NCI-H1092 treated with DMSO at 0.1 percent for 48 hours (cell line): Measurements from ENCODE around the gene PLA2G4E.

Source experiments
- DNase-seq: peaks from one replicate; lab custom pipeline; 2025; lab: John Stamatoyannopoulos, UW

PLA2G4E gene

DNA sequence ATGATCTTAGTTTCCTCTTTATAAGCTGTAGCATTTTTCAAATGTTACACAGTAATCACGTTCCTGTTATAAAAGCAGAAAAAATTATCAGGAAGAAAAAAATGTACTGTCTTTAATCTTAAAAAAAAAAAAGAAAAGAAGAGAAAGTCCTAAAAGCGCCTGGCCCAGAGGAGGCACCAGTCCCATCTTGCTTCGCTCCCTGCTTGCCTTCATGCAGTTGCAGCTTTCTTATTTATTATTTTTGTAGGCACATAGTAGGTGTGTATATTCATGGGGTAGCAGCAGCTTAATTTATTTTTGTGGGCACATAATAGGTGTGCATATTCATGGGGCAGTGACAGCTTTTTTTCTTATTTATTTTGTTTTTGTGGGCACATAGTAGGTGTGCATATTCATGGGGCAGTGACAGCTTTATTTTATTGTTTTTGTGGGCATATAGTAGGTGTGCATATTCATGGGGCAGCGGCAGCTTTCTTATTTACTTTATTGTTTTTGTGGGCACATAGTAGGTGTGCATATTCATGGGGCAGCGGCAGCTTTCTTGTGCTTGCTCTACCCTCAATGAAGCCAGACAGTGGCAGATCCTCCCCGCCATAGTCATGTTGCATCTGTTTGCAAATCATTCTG, 43.0 kb downstream of the PLA2G4E start:
- DNase-seq: no peak

DNA sequence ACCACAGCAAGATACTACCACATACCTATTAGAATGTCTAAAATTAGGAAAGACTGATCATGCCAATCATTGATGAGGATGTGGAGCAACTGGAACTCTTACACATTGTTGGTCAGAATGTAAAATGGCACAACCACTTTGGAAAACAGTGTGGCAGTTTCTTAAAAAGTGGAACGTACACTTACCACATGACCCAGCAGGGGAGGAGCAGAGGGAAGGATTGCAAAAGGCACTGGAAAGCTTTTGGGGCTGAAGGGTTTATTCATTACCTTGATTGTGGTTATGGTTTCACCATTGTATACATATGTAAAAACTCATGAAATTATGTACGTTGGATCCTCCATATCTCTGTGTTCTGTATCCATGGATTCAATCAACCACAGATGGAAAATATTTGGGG, 45.2 kb downstream of the PLA2G4E start:
- no peak for DNase-seq

DNA sequence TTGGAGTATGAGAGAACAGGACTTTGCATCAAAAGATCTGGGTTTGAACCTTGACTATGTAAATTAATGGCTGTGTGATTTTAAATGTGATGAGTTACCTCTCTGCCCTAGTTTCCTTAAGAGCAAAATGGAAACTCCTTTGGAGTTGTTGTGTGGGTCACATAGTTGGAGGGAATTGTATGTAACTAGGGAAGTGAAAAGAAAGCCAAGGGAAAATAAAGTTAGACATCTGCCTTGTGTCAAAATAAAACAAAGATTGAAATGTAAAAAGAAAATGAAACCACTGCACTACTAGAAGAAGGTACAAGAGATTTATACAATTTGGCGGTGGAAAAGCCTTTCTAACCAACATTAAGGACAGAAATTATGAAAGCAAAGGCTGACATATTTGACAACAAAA, 46.8 kb downstream of the PLA2G4E start:
- DNase-seq: no peak

DNA sequence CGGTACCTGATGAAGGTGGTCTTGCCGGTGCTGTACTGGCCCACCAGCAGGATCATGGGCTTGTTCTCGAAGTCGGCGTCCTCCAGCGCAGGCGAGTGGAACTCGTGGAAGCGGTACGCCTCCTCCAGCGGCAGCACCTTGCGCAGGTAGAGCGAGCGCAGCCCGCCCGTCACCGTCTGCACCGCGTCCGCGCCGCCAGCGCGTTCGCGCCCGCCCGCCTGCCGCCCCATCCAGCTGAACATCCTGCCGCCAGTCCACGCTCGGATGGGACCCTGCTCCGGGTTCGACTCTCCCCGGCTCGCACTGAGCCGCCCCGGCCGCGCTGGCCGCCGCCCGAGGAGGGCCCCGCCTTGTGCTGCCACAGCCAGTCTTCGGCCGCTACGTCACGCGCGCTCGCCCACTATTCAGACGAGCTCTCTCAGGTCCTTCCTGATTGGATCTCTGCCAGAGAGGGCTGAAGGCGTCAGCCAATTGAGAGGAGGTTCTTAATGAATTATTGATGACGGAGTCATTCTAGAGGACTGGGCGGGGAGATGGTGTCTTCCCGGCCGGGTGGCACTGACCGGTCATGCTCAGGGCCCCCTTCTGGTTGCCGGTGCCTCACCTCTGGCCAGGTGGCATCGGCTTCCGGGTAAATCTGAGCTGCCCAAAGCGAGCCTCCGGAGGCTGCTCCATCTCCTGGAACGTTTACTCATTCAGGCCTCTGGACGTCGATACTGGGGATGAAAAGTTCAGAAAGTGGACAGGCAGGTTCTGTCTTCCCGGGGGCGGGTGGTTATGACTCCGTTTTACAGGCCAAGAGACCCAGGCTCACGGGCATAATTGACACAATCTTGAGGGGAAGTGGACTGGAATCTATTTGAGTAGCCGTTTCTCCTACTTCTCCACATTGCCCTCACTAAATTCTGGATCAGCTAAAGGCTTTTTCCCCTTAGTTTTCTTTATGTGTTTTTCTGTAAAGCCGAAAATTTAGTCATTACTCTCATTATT, 48.3 kb downstream of the PLA2G4E start, which contains the start of gene EHD4:
TSS of gene EHD4 (minus strand) at position 305 of the 990 bp plus-strand sequence. CDS start at position 242, 63 bp downstream.
- DNase-seq: peak; percentile 93

DNA sequence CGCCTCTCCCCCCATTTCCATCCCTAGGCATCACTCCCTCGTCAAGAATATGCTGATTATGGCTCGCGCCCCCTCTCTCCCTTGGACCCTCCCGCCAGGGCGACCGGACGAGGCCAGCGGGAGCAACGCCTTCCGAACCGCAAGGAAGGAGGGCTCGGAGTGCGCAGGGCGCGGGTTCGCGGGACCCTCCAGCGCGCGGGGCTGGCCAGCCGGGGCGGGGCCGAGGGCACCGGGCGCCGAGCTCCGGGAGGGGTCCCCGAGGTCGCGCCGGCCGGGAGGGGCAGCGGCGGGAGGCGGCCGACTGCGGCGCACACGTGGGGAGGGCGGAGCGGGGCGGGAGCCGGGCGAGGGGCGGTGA, 49.0 kb downstream of the PLA2G4E start:
- DNase-seq: no peak

DNA sequence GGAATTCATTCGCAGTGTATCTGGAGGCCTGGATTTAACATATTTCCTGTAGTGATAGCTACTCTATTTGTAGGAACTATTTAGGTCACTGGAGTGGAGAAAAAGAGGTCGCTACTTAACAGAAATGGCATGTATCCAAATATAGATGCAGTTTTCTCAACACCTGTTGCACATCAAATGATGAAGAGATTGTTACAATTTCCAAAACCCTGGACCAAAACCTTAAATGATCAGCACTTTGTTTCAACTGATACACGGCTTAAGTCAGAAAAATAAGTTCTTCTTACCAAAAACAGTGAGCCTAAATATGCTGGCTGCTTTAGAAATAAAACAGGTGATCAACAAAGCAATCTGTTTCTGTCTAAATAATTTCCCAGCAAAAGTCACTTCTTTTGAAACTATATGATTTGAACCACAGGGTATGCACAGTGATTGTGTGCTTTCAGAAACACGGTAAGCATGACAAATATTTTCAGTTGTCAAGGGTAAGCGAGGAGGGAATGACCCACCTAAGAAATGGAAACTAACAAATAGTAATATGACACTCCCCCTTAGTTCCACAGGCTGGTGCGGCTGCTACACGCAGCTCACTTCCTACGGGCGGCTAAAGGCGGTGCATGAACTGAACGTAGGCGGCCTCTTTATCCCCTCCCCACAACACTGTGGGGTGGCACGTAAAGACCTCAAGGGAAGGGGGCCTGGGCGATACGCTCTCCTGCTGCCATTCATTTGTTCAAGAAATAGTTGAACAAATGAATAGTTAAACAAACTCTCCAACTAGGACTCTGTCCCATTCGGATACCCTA, 49.5 kb downstream of the PLA2G4E start:
- no peak for DNase-seq

DNA sequence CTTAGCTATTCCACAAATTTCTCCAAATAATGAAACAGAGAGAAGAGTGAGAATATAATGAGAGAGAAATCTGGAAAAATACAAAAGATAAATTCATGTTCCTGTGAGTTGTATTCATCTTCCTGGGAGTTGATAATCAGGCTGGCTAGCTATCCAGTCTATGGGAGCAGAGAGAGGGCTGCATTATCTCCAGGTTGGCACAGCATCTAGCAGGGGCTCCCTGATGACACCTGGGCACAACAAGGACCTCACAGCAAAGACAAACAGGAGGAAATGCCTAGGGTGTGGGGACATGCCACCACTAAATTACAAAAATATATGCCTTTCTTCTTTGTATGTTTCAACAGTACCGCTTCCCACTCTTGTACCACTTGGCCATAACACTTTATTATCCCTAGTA, 50.4 kb downstream of the PLA2G4E start:
- DNase-seq: no peak

DNA sequence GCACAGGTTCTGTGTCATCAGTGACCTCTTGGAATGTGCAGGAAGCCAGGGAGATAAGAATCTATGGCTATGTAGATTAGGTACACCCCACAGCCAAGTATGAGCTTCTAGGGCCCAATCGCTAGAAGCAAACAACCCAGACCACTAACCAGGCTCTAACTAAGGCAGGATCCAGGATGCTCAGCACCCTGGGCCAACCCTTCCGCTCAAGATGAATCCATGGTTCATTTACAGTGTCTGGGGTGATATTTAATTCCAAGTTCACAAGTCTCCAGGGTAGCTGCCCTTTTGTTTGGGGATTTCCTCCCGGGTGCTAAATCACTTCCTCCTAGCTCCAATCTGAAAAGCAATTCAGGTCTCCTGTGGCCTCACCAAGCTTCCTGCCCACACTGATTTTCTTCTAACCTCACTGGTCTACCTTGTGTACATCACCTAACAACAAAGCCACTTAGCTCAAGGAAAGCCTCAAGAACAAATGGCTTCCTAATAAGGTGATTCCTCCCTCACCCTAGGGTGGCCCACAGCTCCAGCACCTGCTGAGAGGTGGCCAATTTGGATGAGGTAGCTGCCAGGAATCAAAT, 50.9 kb downstream of the PLA2G4E start:
- no peak for DNase-seq

DNA sequence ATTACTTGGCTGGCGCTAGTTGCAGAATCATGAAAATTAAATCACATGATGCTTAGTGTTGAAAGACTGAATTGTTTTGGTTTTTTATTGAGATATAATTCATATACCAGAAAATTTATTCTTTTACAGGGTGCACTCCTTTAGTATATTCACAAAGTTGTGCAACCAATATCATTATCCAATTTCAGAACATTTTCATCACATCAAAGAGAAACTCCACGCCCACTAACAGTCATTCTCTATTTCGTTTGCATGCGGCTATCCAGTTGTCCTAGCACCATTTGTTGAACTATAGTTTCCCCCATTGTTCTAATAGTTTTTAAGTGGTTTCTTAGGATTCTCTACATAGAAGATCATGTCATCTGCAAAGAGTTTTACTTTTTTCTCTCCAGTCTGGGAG, 52.1 kb downstream of the PLA2G4E start:
- DNase-seq: no peak

DNA sequence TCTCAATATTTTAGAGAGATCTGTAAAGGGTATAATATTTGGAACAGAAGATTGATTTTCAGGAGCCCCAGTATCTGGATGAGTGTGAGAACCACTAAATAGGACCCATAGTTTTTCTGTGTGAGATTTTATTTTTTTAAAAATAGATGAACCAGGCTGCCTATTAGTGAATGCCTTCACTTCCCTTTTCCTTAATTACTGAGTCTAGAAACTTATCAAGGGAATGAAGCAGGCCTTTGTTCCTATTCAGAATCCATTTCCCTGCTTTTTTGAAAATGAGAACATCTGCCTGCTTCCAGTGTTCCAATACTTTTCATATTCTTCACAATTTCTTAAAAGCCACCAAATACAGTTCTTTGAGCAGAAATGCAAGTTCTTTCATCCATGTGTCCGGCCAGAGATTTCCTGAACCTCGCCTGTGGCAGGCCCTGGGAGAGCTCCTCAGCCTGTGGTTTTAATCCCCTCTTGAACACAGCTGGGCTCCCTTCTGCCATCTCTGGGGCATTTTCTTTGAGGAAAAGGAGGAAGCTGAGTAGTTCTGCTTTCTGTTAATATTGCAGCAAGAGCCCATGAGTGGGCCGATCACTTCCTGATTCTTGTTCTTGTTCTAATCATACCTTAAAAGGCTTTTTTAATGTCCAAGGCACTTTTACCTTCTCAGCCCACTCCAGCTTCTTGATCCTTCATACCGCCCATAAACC, 53.2 kb downstream of the PLA2G4E start:
- DNase-seq: no peak

DNA sequence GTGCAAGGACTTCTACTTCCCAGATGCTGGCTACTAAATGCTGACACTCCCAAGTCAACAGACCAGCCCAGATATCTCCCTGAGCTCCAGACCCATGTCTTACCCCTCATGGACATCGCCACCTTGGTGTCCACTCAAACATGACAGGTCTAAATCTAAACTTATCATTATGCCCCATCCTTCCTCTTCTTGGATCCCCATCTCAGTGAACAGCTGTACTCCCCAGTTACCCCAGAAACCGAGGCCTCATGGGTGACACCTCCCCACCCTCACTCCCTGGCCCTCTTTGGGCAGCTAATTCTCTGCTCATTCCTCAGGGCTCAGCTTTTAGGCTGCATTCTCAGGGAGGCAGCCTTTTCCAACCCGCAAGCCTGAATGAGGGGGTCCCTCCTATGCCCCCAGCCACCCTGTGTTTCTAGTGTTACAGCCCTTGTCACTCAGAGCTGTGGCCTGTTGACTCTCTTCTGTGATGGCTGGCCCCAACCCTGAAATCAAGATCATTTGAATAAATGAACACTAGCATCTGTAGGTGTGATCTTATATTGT, 53.8 kb downstream of the PLA2G4E start:
- no peak for DNase-seq

DNA sequence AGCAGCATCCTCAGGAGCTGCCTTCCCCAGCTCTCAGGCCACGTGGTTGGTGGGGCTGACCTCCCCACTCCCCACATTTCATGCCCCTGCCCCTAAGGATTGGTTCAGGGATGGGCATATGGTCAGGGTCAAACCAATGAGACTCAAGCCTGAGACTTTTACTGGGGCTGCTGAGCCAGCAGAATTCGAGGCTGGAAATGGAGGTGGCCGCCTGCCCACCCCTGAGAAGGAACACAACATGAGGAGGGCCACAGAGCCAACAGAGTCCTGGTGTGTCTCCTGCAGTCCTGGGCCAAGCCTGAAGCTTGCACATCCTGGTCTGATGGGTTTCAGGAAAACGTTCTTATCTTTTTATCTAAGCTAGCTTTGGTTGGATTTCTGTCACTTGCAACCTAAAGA, 54.4 kb downstream of the PLA2G4E start:
- no peak for DNase-seq

DNA sequence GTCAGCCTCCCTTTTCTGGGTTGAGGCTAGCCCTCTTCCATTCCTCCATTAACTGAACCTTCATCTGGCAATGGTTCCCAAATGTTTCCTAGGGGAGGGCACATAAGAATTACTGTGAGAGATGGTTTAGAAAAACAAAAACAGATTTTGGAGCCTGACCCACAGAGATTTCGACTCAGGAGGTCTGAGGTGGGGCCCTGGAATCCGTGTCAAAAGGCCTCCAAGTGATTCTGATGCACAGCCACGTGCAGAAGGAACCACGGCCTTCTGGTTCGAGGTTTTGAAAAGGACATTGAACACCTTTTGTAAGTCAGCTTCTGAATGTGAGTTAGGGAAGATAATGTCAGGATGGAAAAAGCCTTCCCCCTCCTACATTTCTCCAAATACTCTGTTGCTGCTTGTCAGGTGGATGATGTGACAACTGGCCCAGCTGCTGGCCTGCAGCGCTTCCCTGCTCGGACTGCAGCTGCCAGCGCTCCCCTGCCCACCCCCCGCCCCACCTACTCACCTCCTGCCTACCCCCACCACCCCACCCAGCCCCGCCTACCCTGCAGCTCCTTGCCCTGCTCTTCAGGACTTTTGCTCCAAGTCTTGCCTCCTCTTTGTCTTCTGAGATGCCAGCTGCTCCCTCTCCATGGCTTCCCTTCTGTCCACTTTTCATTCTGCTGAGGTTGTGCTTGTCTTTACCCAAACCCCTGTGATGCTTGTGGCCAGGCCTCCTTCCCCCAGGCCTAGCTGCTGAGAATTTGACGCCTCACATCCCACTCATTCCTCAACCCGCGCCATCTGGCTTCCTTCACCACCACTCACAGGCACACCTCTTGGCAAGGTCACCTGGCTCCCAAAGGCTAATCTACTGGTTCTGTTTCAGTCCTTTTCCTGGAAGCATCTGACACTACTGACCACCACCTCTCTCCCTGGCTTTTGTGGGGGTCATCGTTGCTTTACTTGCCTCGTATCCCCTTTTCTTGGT, 55.1 kb downstream of the PLA2G4E start:
- DNase-seq: no peak

DNA sequence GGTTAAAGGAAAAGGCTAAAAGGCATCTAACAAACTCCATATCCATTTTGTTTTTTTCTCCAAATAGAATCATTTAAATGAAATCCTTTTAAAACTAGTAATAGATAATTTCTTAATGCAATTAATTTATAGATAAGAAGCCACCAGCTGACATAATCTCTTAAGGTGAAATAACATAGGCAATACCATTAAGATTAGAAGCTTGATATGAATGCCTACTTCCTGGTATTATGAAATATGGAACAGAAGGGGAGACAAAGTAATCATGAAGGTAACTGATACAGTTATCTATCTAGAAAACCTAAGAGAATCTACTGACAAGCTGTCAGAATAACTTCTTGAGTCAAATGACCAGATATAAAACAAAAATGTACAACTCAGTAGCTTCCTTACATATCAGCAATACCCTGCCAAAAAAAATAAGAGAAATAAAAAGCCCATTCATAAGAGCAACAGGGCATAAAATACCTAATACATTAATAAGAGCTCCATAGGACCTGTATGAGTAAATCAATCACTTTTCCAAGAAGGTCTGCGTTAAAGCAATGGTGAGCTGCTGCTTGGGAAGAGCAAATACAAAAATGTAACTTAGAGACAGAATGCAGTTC, 59.1 kb downstream of the PLA2G4E start:
- no peak for DNase-seq

DNA sequence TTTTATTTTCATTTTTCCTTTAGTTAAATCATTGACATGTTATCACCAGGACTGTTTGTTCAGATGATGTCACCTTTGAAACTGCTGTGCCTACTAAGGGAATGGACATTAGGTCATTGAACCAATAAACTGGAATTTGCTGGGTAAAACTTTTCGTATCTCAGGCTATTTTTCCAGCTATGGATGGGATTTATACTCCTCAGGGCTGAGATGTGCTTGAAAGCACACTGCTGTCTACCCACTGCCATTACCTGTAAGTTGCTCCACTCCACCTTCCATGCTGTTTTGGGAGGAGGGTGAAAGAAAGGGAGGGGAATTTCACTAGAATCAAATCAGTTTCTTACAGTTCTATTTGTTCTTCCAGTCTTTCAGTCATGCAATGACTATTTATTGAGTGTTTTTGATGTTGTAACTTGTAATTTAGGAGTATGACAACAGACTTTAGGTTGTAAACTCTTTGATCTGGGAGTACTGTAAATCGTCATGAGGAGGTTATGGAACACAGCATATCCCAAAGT, 59.8 kb downstream of the PLA2G4E start:
- DNase-seq: no peak

DNA sequence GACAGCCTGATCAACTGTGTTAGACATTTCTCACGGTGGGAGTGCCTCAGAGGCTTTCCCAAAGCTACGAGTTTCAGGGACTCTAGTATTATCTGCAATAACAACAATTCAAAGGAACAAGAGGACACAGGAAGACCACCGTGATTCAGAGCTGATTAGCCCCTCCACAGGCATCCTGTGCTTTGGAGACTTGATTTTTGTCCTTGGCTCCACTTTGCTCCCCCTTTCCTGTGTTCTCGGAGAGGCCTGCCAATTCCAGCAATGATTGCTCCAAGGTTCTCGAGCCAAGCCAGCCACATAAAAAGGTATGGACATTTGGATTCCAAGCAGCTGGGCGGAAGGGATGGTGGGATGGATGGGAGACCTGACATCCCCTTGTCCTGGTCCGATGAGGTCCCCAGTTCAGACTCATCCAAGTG, 62.8 kb downstream of the PLA2G4E start:
- DNase-seq: no peak

DNA sequence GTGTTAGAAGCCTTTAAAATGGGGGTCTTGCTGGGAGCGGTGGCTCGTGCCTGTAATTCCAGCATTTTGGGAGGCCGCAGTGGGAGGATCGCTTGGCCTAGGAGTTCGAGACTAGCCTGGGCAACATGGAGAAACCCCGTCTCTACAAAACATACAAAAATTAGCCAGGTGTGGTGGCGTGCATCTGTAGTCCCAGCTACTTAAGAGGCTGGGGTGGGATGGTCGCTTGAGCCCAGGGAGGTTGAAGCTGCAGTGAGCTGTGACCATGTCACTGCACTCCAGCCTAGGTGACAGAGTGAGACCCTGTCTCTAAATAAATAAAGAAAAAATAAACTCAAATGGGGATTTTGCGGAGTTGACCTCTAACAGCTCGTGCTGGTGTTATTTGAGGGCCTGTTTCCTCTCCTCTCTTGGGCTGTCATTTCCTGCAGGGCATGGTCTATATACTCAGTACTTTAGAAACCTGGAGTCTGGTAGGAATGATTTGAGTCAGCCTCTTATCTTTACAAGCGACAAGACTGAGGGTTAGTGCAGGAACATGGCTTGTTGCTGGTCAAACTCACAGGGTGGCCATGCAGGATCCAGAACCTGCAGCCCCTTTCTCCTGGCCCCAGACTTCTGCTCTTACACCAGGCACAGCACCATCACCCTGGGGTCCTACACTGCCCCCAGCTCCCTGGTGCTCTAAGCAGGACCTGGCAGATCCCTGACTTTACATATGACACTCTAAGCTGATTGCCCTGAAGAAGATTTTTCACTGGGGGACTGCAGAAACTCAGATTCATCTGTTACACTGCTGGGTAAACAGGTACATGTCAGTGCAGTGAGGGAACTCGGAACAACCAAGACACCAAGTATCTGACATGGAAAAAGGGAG, 63.6 kb downstream of the PLA2G4E start:
- DNase-seq: no peak

DNA sequence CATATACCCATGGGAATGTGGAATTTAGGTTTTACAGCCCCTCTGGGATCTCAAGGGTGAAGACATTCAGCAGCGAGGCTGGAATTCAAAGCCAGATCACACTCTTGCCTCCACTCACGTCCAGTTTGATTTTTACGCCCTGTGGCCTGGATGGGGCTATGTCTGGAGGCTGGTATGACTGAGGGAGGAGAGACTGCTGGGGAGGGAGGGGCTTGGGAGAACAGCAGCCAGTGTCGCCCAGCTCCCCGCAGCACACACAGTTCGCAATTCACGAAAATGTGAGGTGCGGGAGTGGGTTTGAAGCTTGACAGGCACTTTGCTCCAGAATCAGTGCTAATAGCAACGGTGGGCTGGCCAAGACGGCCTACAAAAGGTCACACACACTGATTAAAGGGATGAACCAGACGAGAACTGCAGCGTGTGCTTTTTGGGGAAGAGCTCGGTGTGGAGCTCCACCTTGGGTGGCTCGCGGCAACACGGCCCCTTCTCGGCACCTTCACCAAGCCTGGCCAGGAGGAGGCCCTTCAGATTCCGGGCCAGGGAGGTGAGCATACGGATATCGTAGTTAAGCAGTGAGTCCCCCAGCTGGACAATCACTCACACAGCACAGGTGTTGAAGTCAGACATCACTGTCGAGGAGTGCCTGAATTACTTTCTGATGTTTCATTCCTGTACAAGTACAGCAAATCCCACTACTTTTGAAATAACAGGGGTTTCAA, 64.9 kb downstream of the PLA2G4E start:
- DNase-seq: no peak
